AG20443 (cell line): Measurements from ENCODE around the gene ZNF101.
A peak's percentile ranks its signal among the peaks of the same experiment; 100 is the strongest.

ENCODE experiments used
- DNase-seq: peaks from one replicate; pipeline ENCODE4 v3.0.0; 2012; ENCODE audit warnings: low spot score, mixed read lengths

ZNF101 gene

DNA sequence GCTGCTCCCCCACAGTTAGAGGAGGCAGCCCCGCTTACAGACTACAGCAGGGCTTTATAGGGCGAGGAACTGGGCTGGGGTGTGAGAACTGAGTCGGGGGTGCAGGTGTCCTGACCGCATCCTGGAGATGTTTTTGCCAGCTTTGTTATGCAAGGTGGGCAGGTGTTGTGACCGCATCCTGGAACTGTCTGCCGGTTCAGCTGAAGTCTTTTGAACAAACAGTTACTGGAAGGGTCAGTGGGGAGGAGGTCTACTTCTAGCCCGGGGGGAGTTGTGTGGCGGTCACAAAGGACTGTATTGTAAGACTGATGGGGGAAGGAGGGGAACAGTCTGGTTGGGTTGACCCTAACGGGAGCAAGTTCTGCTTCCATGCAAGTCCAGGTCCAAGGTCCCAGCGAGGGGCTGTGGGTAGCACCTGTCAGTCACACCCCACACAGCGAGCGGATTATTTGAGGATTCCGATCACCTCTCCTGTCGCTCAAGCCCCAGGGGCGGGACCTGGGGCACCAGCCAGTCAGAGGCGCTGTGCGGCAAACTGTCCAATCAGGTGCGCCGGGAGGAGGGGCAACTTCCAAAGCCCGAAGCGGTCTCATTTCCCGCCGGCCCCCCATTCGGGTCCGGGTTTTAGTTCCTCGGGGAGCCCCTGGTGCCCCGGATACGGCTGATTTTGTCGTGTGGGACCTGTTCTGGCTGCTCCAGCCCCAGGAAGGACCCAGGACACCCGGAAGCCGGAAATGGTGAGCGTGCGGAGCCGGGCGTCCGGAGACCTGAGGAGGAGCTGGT lies at the start of gene ZNF101:
Gene ZNF101, plus strand, starts transcription at position 610 of the 783 bp plus-strand sequence. Its CDS starts 125 bp downstream, at position 735.
- peak; percentile 95 for DNase-seq

- no peak for DNase-seq
These were observed 49.3 kb upstream of the ZNF101 start for GRCh38 chr19:19619181-19619848.

DNA sequence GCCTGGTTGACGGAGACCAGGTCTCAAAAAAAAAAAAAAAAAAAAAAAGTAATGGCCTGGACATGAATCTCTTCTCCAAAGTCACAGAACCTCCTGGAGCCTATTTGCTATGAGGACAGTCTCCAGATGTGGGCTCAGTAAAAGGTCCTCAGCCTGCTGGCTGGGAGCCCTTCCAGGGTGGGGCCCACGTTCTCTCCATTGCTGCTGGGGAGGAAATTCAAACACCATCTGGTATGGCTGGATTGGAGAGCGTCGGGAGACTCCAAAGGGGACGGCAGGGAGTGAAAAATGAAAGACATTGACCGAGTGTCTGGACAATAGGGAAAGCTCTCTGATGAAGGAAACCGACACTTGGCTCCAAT lies 48.8 kb upstream of the ZNF101 start:
- DNase-seq = no peak

GRCh38 chr19:19623383-19623782 lies 45.3 kb upstream of the ZNF101 start:
- no peak for DNase-seq

GRCh38 chr19:19624032-19624570 lies 44.5 kb upstream of the ZNF101 start:
- no peak for DNase-seq

- peak; percentile 4 for DNase-seq
These were observed 41.8 kb upstream of the ZNF101 start for GRCh38 chr19:19626516-19627472.

GRCh38 chr19:19627621-19628500 lies 40.8 kb upstream of the ZNF101 start, which contains the start of gene LPAR2:
Gene LPAR2, minus strand, starts transcription at chr19:19628220. Its CDS starts 945 bp downstream, at chr19:19627275.
- DNase-seq = peak; percentile 53

DNA sequence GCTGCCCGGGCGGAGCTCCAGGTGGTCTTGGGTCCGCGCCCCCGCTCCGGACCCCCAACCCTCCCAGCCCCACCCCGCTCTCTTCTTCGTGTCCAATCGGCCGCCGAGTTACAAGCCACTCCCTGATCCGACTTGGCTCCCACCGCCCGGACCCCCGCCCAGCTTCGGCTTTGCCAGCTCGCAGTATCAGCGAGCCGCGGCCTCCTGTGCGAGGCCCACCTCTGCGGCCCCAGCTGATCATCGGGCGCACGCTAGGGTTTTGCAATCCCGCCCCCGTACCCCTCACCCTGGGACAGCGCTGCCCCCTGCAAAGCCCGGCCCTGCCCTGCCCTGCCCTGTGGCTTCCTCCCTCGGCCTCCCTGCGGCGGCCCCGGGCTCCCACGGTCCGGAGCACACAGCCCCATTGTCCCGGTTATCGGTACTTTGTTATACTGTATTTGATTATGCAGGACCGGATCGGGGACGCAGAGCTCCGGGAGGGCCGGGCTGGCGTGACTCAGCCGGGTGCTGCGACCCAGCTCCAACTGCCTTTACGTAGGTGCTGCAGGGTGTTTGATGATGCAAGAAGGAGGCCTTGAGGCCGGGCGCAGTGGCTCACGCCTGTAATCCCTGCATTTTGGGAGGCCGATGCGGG lies 40.0 kb upstream of the ZNF101 start:
- no peak for DNase-seq

DNA sequence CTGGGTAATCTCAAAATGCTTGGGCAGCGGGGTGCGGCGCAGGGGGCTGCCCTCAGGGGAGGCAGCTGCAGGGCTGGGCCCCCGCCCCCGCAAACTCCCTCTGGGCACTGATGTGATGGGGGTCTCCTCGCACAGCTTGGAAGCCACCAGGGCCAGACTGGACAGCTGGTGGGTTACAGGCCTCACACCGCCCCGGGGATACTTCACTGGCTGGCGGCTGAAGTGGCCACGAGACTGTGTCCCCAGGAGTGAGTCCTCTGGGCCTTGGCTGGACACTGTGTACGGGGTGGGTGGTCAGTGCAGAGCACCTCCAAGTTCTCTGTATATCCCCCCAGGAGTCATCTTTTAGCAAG lies 38.6 kb upstream of the ZNF101 start:
- no peak for DNase-seq

GRCh38 chr19:19630426-19630825 lies 38.2 kb upstream of the ZNF101 start:
- DNase-seq = no peak

- no peak for DNase-seq
These were observed 37.3 kb upstream of the ZNF101 start for GRCh38 chr19:19631346-19631745.

DNA sequence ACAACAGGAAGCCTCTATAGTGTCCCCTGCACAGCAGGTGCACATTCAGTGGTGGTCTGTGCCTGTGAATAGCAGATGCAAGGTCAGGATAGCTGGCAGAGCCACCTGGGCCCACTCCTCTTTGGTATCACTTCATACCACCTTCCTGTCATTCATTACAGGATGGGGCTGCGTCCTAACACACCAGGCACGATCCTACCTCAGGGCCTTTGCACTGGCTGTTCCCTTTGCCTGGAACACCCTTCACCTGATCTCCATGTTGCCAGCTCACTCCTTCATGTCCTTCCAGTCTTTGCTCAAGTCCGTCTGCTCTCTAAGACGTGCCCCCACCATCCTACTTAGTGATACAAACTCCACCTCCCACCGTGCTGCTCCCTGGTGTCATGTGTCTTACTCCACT lies 36.0 kb upstream of the ZNF101 start:
- no peak for DNase-seq

GRCh38 chr19:19633711-19634515 lies 34.7 kb upstream of the ZNF101 start:
- DNase-seq = no peak

- no peak for DNase-seq
These were observed 33.9 kb upstream of the ZNF101 start for GRCh38 chr19:19634516-19635312.

GRCh38 chr19:19635313-19635702 lies 33.3 kb upstream of the ZNF101 start:
- no peak for DNase-seq

DNA sequence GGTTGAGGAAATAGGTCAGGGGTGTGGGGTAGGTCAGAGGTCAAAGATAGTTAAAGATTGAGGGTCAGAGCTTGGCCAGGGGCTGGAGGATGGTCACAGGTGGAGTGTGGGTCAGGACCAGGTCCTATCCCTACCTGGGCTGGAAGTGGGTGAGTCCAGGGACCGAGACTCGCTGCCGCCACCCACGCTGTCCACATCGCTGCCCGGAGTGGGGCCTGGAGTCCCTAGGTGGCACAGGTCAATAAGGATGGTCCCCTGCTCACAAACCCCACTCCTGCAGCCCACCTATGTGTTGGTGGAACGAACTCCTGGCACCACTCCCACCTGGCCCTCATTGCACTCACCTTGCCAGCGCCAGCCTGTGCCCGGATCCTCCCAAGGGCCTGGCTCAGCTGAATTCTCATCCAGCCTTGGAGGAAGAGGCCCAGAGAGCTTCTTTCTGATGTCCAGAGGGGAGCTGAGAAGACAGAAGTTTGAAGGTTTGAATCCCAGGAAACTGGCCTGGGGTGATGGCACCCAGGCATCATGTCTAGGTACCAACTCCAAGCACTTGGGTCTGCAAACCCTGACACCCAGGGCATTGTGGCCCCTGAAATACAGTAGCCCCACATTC lies 32.0 kb upstream of the ZNF101 start:
- DNase-seq = no peak

DNA sequence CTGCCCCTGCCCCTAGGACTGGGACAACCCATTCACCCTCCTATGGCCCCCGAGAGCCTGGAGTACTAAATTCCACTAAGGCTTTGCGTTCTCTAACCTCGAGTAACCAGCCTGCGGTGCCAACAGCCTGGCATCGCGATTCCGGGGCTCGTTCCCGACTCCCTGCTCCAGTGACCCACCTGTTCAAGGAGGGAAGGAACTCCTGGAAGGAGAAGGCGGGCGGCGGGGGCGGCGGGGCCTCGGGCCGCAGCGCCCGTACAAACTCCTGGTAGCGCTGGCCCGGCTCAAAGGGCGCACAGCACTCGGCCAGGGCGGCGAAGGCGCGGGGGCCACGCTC lies 31.5 kb upstream of the ZNF101 start:
- no peak for DNase-seq

DNA sequence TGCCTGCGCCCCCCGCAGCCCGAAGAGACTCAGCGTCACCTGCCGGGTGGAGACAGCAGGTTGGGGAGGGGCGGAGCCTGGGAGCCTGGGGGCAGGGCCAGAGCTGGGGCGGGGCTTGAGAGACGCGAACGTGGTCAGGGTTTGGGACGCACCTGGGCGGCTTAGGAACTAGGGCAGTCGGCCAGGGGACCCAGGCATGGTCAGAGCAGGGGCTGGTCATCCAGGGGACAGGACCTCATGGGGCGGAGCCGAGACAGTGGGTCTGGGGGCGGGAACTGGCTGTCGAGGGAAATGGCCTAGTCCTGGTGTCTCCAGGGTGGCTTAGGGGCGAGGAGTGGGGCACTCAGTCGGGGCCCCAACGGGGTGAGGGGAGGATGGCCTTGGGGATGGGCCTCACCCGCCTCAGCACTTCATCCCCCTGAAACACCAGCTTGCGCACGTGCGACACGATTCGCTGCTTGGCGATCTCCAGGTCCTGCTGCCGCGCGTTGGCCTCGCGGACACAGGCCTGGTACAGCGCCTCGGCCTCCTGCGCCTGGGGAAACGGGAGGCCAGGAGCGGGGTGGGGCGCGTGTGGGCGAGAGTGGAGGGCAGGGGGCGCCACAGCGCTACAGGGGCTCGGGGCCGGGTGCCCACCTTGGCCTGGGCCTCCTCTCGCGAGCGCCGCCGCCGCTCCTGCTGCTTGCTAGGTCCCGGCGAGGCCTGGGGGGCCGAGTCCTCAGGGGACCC lies 31.0 kb upstream of the ZNF101 start:
- DNase-seq = no peak
